Brain microvascular endothelial cell (primary cell): ENCODE data around the gene STAC.

Source experiments
- DNase-seq: peaks from one replicate; pipeline ENCODE4 v3.0.0-alpha.2; 2020
- H3K27ac ChIP-seq: fragments of 250-450 bp; sonication (Bioruptor Pico); 2 replicates; pipeline ENCODE4 v1.5.1; 2020; ENCODE audit warnings: mild to moderate bottlenecking, moderate library complexity
- H3K27me3 ChIP-seq: fragments of 250-450 bp; sonication (Bioruptor Pico); replicated peaks from 2 replicates; pipeline ENCODE4 v1.5.1; 2020; ENCODE audit warnings: mild to moderate bottlenecking
- H3K36me3 ChIP-seq: fragments of 250-450 bp; sonication (Bioruptor Pico); replicated peaks from 2 replicates; pipeline ENCODE4 v1.5.1; 2020; ENCODE audit warnings: mild to moderate bottlenecking
- H3K4me3 ChIP-seq: 2 replicates; pipeline ENCODE4 v1.5.1; 2011; ENCODE audit warnings: low read depth, mild to moderate bottlenecking, control low read depth, low read length, moderate library complexity
- in situ Hi-C: cut with HindIII; loops from 2 replicates; pipeline ENCODE4 v1.10.0; 2017; ENCODE audit warnings: low sequenced_read_pairs, low pct_ligation_motif_present
- TF ChIP-seq, protein P1 (sequence below): IDR thresholded peaks from 2 replicates; pipeline ENCODE4 v1.5.1; 2011; ENCODE audit warnings: low read depth, mild to moderate bottlenecking, moderate library complexity, low read length, control low read depth, inconsistent platforms; ENCODE audit errors: missing control alignments

STAC gene

DNA sequence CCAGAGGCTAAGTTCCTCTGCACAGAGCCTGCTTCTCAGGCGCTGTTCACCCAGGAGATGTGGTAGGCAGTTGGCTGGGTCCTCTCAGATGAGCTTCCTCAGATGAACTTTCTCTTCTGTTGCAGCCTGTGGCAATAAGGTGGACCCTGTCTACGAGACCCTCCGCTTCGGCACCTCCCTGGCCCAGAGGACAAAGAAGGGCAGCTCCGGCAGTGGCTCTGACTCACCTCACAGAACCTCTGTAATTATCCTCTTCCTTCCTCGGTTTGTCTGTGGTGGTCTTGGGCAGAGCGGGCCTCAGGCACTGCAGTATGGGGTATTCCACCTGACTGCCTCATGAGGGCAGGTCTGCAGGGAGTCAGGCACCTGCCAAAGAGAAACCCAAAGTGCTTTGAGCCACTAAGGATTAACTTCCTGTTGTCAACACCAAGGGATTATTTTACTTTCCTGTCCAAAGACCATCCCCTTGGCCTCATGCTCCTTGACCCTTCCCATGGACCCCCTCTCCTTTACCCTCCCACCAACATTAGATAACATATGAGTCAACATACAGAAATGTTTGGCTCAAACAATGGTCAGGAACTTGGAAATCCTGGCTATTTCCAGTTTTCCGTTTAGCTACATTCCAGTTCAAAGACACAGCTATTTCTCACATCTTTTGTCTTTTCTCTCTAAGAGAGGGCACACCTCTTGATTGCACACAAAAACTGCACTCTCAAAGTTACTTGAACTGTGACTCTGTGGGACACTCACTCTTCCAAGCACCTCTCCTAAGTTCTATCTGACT is 105.9 kb downstream of the STAC start:
- H3K27ac ChIP-seq: no peak overlapping the region
- in situ Hi-C loops: no loop called here
- no peaks in the 10 kb centered on the region for H3K27me3 ChIP-seq
- TF ChIP-seq, protein P1, sequence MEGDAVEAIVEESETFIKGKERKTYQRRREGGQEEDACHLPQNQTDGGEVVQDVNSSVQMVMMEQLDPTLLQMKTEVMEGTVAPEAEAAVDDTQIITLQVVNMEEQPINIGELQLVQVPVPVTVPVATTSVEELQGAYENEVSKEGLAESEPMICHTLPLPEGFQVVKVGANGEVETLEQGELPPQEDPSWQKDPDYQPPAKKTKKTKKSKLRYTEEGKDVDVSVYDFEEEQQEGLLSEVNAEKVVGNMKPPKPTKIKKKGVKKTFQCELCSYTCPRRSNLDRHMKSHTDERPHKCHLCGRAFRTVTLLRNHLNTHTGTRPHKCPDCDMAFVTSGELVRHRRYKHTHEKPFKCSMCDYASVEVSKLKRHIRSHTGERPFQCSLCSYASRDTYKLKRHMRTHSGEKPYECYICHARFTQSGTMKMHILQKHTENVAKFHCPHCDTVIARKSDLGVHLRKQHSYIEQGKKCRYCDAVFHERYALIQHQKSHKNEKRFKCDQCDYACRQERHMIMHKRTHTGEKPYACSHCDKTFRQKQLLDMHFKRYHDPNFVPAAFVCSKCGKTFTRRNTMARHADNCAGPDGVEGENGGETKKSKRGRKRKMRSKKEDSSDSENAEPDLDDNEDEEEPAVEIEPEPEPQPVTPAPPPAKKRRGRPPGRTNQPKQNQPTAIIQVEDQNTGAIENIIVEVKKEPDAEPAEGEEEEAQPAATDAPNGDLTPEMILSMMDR: no peak
- H3K4me3 ChIP-seq: no peak overlapping the region
- no peaks in the 10 kb centered on the region for H3K36me3 ChIP-seq
- no peak for DNase-seq

DNA sequence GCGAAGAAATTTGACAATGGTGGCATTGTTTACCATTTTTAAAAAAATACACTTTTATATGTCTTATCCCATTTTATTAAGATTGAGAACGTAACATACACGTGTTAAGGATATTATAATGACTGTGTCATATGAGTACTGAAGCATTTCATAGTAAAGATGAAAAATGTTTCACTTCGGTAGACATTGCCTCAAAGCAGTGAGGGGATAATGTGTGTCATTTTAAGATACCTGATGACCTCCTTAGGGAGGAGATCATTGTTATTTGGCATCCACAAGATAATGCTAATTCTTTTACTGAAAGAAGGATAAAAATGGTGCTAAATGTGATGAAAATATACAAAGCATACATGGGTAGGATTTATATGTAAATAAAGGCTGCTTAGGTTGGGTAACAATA is 107.3 kb downstream of the STAC start:
- no peaks in the 10 kb centered on the region for H3K27me3 ChIP-seq
- no peak for DNase-seq
- H3K4me3 ChIP-seq: no peak overlapping the region
- in situ Hi-C loops: no loop called here
- H3K27ac ChIP-seq: no peak overlapping the region
- TF ChIP-seq, protein P1: no peak
- H3K36me3 ChIP-seq: no peaks in the 10 kb centered on the region

DNA sequence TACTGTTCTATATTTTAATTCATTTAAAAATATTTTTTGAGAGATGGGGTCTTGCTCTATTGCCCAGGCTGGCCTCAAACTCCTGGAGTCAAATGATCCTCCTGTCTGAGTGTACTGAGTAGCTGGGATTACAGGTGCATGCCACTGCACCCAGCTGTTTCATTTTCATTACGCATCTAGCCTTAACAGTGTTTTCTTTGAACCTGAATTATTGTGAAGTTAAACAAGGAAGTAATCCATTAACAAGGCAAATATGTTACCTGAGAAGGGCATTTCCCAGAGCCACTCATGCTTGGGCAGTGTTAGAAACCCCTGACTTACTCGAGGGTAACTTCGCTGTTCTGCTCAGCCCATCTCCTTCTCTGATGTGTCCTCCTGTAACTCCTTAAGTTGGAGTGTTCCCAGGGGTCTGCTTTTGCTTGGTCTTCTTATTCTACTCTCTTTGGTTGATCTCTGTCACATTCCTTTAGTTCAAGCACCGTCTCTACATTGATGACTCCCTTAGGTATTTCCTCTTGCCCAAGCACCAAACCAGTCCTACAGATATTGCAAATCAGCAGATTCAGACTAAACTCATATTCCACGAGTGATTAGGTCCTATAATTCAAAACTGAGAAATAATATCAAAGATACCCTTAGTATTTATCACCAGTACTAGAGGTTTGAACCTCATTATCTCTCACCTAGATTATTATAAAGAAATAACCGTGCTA is 107.9 kb downstream of the STAC start:
- Histone ChIP-seq H3K27ac (no peak overlapping the region), H3K36me3 (no peaks in the 10 kb centered on the region), H3K27me3 (no peaks in the 10 kb centered on the region), H3K4me3 (no peak overlapping the region)
- TF ChIP-seq, protein P1: no peak
- in situ Hi-C loops: no loop called here
- DNase-seq: no peak

DNA sequence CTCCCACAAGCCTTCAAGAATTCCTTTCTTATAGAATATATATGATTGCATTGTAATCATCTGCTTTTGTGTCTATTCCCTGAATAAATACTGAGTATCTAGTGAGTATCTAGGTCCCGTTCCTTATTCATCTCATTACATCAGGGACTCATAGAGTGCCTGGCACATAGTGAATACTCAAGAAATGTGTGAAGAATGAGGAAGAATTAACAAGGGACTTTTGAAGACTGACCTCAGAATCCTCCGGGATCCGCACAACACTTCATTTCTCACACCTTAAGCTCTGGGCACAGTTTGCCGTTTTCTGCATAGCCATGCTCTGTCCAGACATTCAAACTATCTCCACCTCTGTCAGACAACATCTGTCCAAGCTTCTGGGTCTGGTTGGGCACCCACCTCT is 108.8 kb downstream of the STAC start:
- in situ Hi-C loops: no loop called here
- no peaks in the 10 kb centered on the region for H3K27me3 ChIP-seq
- DNase-seq: no peak
- TF ChIP-seq, protein P1: no peak
- H3K36me3 ChIP-seq: no peaks in the 10 kb centered on the region
- H3K4me3 ChIP-seq: no peak overlapping the region
- no peak overlapping the region for H3K27ac ChIP-seq

DNA sequence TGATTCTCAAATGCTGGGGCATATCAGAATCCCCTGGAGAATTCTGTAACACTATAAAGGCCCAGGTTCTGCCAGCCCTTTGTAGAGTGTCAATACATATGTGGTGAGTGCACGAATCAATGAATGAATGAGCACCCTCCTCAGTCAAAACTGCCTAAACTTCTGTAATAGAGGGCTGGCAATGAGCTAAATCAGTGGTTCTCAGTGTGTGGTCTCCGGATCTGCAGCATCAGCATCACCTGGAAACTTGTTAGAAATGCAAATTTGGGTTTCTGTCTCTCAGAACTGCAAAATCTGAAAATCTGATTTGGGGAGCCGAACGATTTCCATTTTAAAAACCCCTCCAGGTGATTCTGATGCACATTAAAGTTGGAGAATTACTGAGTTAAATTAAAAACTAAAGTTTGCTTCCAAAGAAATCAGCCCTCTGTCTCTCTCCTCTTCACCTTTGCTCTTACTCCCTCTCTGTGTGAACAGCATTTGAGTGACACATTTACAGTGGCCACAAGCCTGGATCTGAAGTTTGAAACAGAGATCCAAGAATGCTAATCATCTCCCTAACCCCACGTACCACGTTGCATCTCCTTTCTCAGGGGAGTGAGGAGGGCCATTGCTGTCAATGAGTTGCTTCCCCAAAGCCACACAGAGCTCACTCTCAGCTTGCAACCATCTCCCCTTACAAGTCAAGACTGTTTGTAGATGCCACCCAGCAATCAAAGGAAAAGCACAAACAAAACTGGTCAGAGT is 109.5 kb downstream of the STAC start:
- in situ Hi-C loops: no loop called here
- no peak for DNase-seq
- Histone ChIP-seq H3K4me3 (no peak overlapping the region), H3K27me3 (no peaks in the 10 kb centered on the region), H3K36me3 (no peaks in the 10 kb centered on the region), H3K27ac (no peak overlapping the region)
- TF ChIP-seq, protein P1: no peak
